DOHH2 (cell line): ENCODE results near the gene MAPK12.

Experiments
- EZH2phosphoT487 ChIP-seq: fragments of 200-600 bp; sonication (generic); IDR thresholded peaks from 2 replicates; pipeline ENCODE4 v1.6.1; 2017; ENCODE audit warnings: borderline replicate concordance, mild to moderate bottlenecking, antibody characterized with exemption, low read length, moderate library complexity, mixed read lengths
- TF ChIP-seq, protein P1 (sequence below): fragments of 200-600 bp; sonication (generic); IDR thresholded peaks from one replicate; pipeline ENCODE4 v1.5.1; 2014; ENCODE audit warnings: antibody characterized with exemption, mild to moderate bottlenecking, low read depth, low read length; ENCODE audit not compliant: poor library complexity, severe bottlenecking

DNA sequence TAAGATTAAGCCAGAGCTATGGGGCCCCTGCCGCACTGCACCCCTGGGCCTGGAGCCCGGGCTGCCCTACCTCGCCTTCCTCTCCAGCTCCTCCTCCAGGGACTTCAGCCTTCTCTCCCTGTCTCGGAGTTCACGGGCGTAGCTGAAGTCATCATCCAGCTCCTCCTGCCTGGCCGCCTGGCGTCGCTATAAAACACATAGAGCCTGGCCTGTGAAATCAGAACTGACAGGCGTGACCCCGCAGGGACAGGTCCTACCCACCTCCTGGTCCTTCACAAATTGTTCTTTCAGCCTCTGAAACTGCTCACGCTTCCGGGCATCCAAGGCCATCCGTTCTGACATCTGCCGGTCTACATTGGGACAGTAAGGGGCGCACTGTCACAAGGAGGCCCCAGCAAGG lies 37.4 kb downstream of the MAPK12 start:
- TF ChIP-seq, protein P1, sequence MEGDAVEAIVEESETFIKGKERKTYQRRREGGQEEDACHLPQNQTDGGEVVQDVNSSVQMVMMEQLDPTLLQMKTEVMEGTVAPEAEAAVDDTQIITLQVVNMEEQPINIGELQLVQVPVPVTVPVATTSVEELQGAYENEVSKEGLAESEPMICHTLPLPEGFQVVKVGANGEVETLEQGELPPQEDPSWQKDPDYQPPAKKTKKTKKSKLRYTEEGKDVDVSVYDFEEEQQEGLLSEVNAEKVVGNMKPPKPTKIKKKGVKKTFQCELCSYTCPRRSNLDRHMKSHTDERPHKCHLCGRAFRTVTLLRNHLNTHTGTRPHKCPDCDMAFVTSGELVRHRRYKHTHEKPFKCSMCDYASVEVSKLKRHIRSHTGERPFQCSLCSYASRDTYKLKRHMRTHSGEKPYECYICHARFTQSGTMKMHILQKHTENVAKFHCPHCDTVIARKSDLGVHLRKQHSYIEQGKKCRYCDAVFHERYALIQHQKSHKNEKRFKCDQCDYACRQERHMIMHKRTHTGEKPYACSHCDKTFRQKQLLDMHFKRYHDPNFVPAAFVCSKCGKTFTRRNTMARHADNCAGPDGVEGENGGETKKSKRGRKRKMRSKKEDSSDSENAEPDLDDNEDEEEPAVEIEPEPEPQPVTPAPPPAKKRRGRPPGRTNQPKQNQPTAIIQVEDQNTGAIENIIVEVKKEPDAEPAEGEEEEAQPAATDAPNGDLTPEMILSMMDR = no peak
- no peak for TF ChIP-seq EZH2phosphoT487
